ENCODE results near the gene SERPINF2.
"Not testable (repeated sequence)": the region's sequence is repeated elsewhere in the genome, so short reads cannot be mapped to it uniquely, and the experiment has no call there.

Gene SERPINF2

DNA sequence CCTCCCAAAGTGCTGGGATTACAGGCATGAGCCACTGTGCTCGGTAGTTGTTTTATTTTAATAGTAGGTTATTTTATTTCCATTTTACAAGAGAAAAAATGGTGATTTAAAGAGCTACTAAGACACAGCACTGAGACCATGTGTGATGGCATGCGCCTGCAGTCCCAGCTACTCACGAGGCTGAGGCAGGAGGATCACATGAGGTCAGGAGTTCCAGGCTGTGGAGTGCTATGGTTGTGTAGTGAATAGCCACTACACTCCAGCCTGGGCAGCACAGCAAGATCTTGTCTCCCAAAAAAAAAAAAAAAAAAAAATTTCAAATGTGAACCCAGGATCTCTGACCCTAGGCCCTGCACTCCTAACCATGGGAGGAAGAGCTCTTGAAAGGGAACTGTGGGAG, 22.9 kb downstream of the SERPINF2 start:
- Histone ChIP-seq H3K9me3 (ENCODE audit: control insufficient read depth, insufficient read depth, low read depth, low read length) (no peaks in the 10 kb centered on the region), H3K36me3 (ENCODE audit: control insufficient read depth, insufficient read depth, low read length) (no peaks in the 10 kb centered on the region), H3K4me3 (ENCODE audit: low read depth, low read length) (no peak overlapping the region), H3K9ac (ENCODE audit: low read length) (no peak overlapping the region), H3K4me1 (ENCODE audit: control insufficient read depth, insufficient read depth, low read length) (peaks cover 38% of the 10 kb centered on the region), H3K27ac (ENCODE audit: low read depth, low read length) (no peak overlapping the region), H3K27me3 (ENCODE audit: control insufficient read depth, insufficient read depth, low read length) (no peaks in the 10 kb centered on the region)

DNA sequence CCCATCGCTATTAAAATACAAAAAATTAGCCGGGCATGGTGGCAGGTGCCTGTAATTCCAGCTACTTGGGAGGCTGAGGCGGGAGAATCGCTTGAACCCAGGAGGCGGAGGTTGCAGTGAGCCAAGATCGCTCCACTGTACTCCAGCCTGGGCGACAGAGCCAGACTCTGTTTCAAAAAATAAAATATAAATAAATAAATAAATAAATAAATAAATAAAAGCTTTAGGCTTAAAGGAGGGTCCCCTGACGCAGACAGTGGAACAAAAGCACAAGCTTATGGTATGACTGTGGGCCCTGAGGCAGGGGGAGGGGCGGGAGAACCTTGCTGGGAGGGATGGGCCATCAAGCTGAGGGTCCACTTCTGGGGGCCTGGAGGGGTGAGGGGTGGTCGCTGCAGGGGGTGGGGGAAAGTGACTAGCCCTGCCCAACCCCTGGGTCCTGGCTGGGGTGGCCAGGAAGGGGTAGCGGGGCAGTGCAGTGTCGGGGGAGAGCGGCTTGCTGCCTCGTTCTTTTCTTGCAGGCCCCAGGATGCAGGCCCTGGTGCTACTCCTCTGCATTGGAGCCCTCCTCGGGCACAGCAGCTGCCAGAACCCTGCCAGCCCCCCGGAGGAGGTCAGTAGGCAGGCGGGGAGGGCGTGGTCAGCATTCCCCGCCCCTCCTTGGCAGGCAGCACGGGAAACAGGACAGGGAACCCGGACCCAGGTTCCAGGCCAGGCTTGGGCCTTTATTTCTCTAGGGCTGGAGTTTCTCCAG, 23.9 kb downstream of the SERPINF2 start:
- no peaks in the 10 kb centered on the region for H3K36me3 ChIP-seq (ENCODE audit: control insufficient read depth, insufficient read depth, low read length)
- peaks cover 38% of the 10 kb centered on the region for H3K4me1 ChIP-seq (ENCODE audit: control insufficient read depth, insufficient read depth, low read length)
- no peak overlapping the region for H3K4me3 ChIP-seq (ENCODE audit: low read depth, low read length)

GRCh38 chr17:1767358-1767757, 24.7 kb downstream of the SERPINF2 start:
- Histone ChIP-seq H3K9me3 (ENCODE audit: control insufficient read depth, insufficient read depth, low read depth, low read length) (no peaks in the 10 kb centered on the region), H3K9ac (ENCODE audit: low read length) (no peak overlapping the region), H3K36me3 (ENCODE audit: control insufficient read depth, insufficient read depth, low read length) (no peaks in the 10 kb centered on the region), H3K4me1 (ENCODE audit: control insufficient read depth, insufficient read depth, low read length) (peaks cover 30% of the 10 kb centered on the region), H3K27me3 (ENCODE audit: control insufficient read depth, insufficient read depth, low read length) (no peaks in the 10 kb centered on the region), H3K27ac (ENCODE audit: low read depth, low read length) (no peak overlapping the region), H3K4me3 (ENCODE audit: low read depth, low read length) (no peak overlapping the region)

More for the DNA sequence above, 23.9 kb downstream of the SERPINF2 start:
- no peaks in the 10 kb centered on the region for H3K27me3 ChIP-seq (ENCODE audit: control insufficient read depth, insufficient read depth, low read length)
- H3K27ac ChIP-seq (ENCODE audit: low read depth, low read length): no peak overlapping the region
- H3K9ac ChIP-seq (ENCODE audit: low read length): no peak overlapping the region
- no peaks in the 10 kb centered on the region for H3K9me3 ChIP-seq (ENCODE audit: control insufficient read depth, insufficient read depth, low read depth, low read length)

GRCh38 chr17:1769822-1770477, 27.3 kb downstream of the SERPINF2 start:
- no peaks in the 10 kb centered on the region for H3K27me3 ChIP-seq (ENCODE audit: control insufficient read depth, insufficient read depth, low read length)
- no peaks in the 10 kb centered on the region for H3K36me3 ChIP-seq (ENCODE audit: control insufficient read depth, insufficient read depth, low read length)
- H3K4me1 ChIP-seq (ENCODE audit: control insufficient read depth, insufficient read depth, low read length): peaks cover 16% of the 10 kb centered on the region
- H3K9me3 ChIP-seq (ENCODE audit: control insufficient read depth, insufficient read depth, low read depth, low read length): no peaks in the 10 kb centered on the region
- H3K27ac ChIP-seq (ENCODE audit: low read depth, low read length): peak overlapping the region; percentile 6; the same call in 1 of the 2 replicates
- H3K9ac ChIP-seq (ENCODE audit: low read length): peak overlapping the region; percentile 43
- H3K4me3 ChIP-seq (ENCODE audit: low read depth, low read length): peak overlapping the region; percentile 35; the same call in 1 of the 2 replicates

GRCh38 chr17:1773000-1773695, 30.5 kb downstream of the SERPINF2 start:
- H3K9ac ChIP-seq (ENCODE audit: low read length); H3K9me3 ChIP-seq (ENCODE audit: control insufficient read depth, insufficient read depth, low read depth, low read length); H3K4me1 ChIP-seq (ENCODE audit: control insufficient read depth, insufficient read depth, low read length); H3K27ac ChIP-seq (ENCODE audit: low read depth, low read length); H3K4me3 ChIP-seq (ENCODE audit: low read depth, low read length); H3K27me3 ChIP-seq (ENCODE audit: control insufficient read depth, insufficient read depth, low read length): not testable (repeated sequence)
- H3K36me3 ChIP-seq (ENCODE audit: control insufficient read depth, insufficient read depth, low read length): peaks cover 23% of the 10 kb centered on the region

DNA sequence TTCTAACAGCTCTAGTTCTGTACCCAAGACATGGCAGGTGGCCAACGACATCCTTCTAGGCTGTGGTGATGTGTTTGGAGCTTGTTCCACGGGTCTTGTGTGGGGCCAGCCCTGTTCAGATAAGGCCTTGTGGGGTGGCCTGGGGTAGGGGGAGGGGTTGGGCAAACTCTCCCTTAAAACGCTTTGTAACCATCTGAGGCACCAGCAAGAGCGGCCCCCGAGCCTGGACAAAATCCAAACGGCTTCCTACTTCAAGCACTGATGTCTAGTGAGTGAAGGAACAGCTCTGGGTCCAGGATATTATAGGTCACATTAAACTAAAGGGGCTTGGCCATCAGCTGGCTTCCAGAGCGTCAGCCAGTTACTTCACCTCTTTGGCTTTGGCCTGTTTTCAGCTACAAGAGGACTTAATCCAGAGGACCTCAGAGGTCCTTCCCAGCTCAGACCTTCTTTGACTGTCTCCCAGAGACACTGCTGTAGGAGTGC, 31.1 kb downstream of the SERPINF2 start:
- H3K36me3 ChIP-seq (ENCODE audit: control insufficient read depth, insufficient read depth, low read length): peaks cover 29% of the 10 kb centered on the region
- no peak overlapping the region for H3K27ac ChIP-seq (ENCODE audit: low read depth, low read length)
- peaks cover 9% of the 10 kb centered on the region for H3K4me1 ChIP-seq (ENCODE audit: control insufficient read depth, insufficient read depth, low read length)
- H3K9ac ChIP-seq (ENCODE audit: low read length): no peak overlapping the region
- H3K4me3 ChIP-seq (ENCODE audit: low read depth, low read length): no peak overlapping the region
- no peaks in the 10 kb centered on the region for H3K27me3 ChIP-seq (ENCODE audit: control insufficient read depth, insufficient read depth, low read length)
- no peaks in the 10 kb centered on the region for H3K9me3 ChIP-seq (ENCODE audit: control insufficient read depth, insufficient read depth, low read depth, low read length)

GRCh38 chr17:1774390-1775176, 31.9 kb downstream of the SERPINF2 start:
- H3K4me1 ChIP-seq (ENCODE audit: control insufficient read depth, insufficient read depth, low read length): peaks cover 5% of the 10 kb centered on the region
- H3K36me3 ChIP-seq (ENCODE audit: control insufficient read depth, insufficient read depth, low read length): peaks cover 34% of the 10 kb centered on the region
- H3K4me3 ChIP-seq (ENCODE audit: low read depth, low read length): no peak overlapping the region
- no peak overlapping the region for H3K9ac ChIP-seq (ENCODE audit: low read length)
- H3K27ac ChIP-seq (ENCODE audit: low read depth, low read length): no peak overlapping the region
- no peaks in the 10 kb centered on the region for H3K9me3 ChIP-seq (ENCODE audit: control insufficient read depth, insufficient read depth, low read depth, low read length)
- no peaks in the 10 kb centered on the region for H3K27me3 ChIP-seq (ENCODE audit: control insufficient read depth, insufficient read depth, low read length)

DNA sequence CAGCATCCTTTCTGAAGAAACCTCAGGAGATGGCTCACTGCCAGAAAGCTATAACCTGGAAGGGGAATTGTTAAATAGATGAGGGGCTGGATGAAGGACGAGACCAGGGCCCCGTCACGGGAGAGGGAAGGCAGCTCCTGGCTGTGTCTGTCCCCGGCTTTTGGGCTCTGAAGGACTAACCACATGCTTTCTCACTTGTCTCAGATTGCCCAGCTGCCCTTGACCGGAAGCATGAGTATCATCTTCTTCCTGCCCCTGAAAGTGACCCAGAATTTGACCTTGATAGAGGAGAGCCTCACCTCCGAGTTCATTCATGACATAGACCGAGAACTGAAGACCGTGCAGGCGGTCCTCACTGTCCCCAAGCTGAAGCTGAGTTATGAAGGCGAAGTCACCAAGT, 33.7 kb downstream of the SERPINF2 start:
- no peak overlapping the region for H3K27ac ChIP-seq (ENCODE audit: low read depth, low read length)
- no peaks in the 10 kb centered on the region for H3K9me3 ChIP-seq (ENCODE audit: control insufficient read depth, insufficient read depth, low read depth, low read length)
- no peak overlapping the region for H3K9ac ChIP-seq (ENCODE audit: low read length)
- H3K4me3 ChIP-seq (ENCODE audit: low read depth, low read length): no peak overlapping the region
- no peaks in the 10 kb centered on the region for H3K4me1 ChIP-seq (ENCODE audit: control insufficient read depth, insufficient read depth, low read length)
- H3K27me3 ChIP-seq (ENCODE audit: control insufficient read depth, insufficient read depth, low read length): no peaks in the 10 kb centered on the region
- peaks cover 44% of the 10 kb centered on the region for H3K36me3 ChIP-seq (ENCODE audit: control insufficient read depth, insufficient read depth, low read length)

DNA sequence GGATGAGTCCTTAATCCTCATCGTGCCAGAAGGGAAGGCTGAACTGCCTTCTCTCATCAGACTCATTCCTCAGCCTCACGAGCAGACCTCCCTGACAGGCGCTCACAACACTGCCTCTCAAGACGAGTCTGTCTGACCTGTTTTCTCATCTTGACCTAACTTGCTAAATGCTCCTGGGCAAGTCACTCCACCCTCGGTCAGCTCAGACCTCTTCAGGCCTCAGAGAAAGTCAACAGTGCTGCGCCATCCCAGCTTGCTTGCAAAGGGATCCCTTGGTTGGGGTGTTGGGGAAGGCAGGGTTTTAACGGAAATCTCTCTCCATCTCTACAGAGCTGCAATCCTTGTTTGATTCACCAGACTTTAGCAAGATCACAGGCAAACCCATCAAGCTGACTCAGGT, 34.2 kb downstream of the SERPINF2 start:
- Histone ChIP-seq H3K4me3 (ENCODE audit: low read depth, low read length) (no peak overlapping the region), H3K27me3 (ENCODE audit: control insufficient read depth, insufficient read depth, low read length) (no peaks in the 10 kb centered on the region), H3K36me3 (ENCODE audit: control insufficient read depth, insufficient read depth, low read length) (peaks cover 49% of the 10 kb centered on the region), H3K9me3 (ENCODE audit: control insufficient read depth, insufficient read depth, low read depth, low read length) (no peaks in the 10 kb centered on the region), H3K27ac (ENCODE audit: low read depth, low read length) (no peak overlapping the region), H3K4me1 (ENCODE audit: control insufficient read depth, insufficient read depth, low read length) (no peaks in the 10 kb centered on the region), H3K9ac (ENCODE audit: low read length) (no peak overlapping the region)

DNA sequence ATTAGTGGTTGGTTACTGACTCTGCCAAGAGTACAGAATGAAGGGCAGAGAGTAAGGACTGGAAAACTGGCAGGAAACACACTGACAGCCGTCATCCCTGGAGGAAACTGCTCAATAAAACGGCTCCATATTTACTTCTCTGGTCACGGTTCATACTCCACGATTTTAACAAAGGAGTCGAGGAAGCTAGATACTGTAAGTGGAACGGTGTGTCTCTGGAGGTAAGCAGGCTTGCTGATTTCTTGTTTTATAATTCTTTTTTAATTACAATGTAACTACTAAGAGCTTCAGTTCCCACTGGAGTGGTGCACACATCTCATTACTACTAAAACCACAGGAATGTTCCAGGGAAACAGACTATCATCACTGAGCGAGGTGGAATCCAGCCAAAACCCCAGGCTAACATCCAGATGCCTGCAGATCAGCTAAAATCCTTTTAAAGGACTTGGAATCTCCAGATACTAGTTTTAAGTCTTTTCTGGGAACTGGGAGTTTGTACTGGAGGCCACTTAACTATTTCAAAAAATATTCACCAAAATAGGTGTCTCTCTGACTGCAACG, 37.0 kb downstream of the SERPINF2 start:
- no peak overlapping the region for H3K27ac ChIP-seq (ENCODE audit: low read depth, low read length)
- H3K4me3 ChIP-seq (ENCODE audit: low read depth, low read length): no peak overlapping the region
- H3K4me1 ChIP-seq (ENCODE audit: control insufficient read depth, insufficient read depth, low read length): no peaks in the 10 kb centered on the region
- H3K27me3 ChIP-seq (ENCODE audit: control insufficient read depth, insufficient read depth, low read length): no peaks in the 10 kb centered on the region
- H3K9me3 ChIP-seq (ENCODE audit: control insufficient read depth, insufficient read depth, low read depth, low read length): no peaks in the 10 kb centered on the region
- peaks cover 74% of the 10 kb centered on the region for H3K36me3 ChIP-seq (ENCODE audit: control insufficient read depth, insufficient read depth, low read length)
- no peak overlapping the region for H3K9ac ChIP-seq (ENCODE audit: low read length)

All from HUES6 (cell line).